GM19025 (cell line): ENCODE measurements around the gene CDKN2AIPNL.
"Not testable (repeated sequence)": the region's sequence is repeated elsewhere in the genome, so short reads cannot be mapped to it uniquely, and the experiment has no call there.

Experiments used
- ATAC-seq: cut with Tn5 transposase; IDR thresholded peaks from one replicate; pipeline ENCODE4 v1.9.1; 2021; ENCODE audit warnings: mild to moderate bottlenecking, low read depth, moderate library complexity; ENCODE audit not compliant: unreplicated experiment

CDKN2AIPNL gene

GRCh38 chr5:134439210-134439654, 27.6 kb upstream of the CDKN2AIPNL start:
- ATAC-seq, result no peak

DNA sequence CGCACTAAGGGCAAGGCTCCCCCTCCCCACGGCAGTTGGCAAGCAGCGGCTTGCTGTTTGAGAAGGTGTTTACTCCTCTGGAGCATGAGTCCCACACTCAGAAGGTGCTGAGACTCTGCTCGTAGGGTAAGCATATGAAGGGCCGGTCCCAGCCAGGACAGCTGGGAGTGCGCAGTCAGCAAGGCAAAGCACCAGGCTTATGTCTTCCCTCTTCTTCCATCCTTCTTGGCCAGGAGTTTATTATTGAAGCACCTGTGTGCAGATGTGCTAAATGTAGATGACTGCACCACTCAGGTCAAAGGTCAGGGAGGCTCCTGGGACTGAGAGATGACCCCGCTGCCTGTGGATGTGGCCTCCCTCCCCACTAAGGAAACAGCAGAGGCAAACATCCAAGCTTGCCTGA, 27.0 kb upstream of the CDKN2AIPNL start:
- ATAC-seq, result no peak

DNA sequence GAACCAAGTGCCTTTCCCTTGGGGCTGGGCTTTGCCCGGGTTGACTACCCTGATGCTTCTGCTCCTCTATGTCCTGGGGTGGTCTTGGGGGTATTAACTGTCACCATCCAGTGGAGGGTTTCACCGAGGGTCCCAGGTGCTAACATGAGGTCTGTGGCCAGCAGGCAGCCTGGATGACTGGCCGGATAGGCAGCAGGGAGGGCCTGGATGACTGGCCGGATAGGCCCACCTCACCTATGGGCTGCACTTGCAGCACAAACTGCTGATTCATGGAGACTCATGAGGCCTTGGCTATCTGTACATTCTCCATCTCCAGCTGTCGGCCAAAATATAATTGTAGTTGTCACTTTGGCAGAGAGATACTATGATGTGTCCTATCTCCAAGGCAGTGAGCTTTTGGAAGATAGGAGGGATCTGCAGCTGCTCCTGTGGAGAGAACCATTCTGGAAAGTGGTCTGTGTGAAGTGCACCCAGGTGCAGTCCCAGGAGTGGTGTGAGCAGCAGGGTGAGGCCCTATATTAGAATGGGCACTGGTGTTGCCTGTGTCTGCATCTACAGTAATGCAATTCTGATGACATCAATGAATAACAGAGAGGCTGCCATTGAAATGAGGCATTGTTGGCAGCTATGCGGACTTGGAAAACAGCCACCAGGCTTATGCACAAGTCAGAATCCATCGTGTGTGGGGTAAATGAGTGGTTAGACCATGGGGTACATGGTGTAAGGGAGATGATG, 26.3 kb upstream of the CDKN2AIPNL start:
- ATAC-seq, result no peak

DNA sequence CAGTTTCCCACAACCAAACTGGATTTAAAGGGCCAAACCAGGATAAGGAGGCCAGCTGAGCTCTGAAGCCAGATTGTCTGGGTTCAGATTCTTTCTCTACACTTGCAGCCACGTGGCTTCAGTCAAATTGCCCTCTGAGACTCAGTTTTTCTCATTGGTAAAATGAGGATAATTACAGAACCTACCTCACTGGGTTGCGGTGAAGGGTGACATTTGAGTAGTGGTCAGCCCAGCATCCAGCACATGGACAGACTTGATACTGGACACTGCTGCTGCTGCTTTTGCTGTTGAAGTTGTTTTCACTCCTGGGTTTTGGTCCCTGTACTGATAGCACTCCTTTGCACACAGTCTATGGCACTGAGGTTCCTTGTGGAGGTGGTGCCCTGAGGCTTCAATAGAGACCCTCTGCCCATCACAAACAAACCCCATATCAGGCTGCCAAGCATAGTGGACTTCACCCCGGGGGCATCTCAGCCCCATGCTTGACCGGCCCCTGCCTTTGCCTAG, 25.7 kb upstream of the CDKN2AIPNL start:
- no peak for ATAC-seq

GRCh38 chr5:134436523-134437339, 25.1 kb upstream of the CDKN2AIPNL start:
- peak; percentile 71 for ATAC-seq

GRCh38 chr5:134435560-134435959, 23.9 kb upstream of the CDKN2AIPNL start:
- no peak for ATAC-seq

GRCh38 chr5:134432677-134433359, 21.1 kb upstream of the CDKN2AIPNL start:
- ATAC-seq, result no peak

- no peak for ATAC-seq
Measured at GRCh38 chr5:134432174-134432573, 20.5 kb upstream of the CDKN2AIPNL start.

GRCh38 chr5:134430001-134430569, 18.4 kb upstream of the CDKN2AIPNL start:
- ATAC-seq, result no peak

DNA sequence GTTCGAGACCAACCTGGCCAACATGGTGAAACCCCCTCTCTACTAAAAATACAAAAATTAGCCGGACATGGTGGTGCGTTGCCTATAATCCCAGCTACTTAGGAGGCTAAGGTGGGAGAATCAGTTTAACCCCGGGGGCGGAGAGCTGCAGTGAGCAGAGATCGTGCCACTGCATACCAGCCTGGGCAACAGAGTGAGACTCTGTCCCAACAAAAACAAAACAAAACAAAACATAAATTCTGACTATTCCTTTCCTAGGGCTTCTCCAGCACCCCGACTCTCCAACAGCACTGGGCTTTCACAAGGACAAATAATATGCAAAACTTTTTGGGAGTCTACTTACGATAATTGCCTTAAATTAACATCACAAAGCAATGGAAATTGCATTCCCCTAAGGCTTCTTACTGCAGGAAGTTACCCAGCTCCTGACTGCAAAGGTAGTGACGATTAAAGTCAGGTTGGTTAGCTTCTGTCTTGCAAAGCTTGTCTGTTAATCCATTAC, 15.9 kb upstream of the CDKN2AIPNL start:
- ATAC-seq, result no peak

GRCh38 chr5:134426361-134426760, 14.7 kb upstream of the CDKN2AIPNL start:
- no peak for ATAC-seq

- ATAC-seq, result no peak
Measured at GRCh38 chr5:134423376-134423775, 11.7 kb upstream of the CDKN2AIPNL start.

GRCh38 chr5:134422791-134423365, 11.2 kb upstream of the CDKN2AIPNL start:
- no peak for ATAC-seq

- not testable (repeated sequence) for ATAC-seq
Measured at GRCh38 chr5:134421038-134421437, 9.4 kb upstream of the CDKN2AIPNL start.

GRCh38 chr5:134420343-134420742, 8.7 kb upstream of the CDKN2AIPNL start:
- no peak for ATAC-seq

DNA sequence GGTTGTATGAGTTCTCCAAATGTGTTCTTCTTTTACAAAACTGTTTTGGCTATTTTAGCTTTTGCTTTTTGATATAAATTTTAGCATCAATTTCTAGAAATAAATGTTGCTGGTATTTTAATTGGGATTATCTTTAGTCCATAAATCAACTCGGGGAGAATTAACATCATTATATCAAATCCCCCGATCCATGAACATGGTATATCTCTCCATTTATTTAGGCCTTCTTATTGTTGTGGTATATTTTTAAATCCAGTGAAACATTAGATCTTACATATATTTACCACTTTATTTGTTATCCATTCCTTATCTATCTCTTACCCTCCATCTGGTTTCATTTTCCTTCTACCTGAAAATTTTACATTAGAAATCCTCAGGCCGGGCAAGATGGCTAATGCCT, 7.3 kb upstream of the CDKN2AIPNL start:
- no peak for ATAC-seq

GRCh38 chr5:134417707-134418106, 6.0 kb upstream of the CDKN2AIPNL start:
- ATAC-seq, result no peak

DNA sequence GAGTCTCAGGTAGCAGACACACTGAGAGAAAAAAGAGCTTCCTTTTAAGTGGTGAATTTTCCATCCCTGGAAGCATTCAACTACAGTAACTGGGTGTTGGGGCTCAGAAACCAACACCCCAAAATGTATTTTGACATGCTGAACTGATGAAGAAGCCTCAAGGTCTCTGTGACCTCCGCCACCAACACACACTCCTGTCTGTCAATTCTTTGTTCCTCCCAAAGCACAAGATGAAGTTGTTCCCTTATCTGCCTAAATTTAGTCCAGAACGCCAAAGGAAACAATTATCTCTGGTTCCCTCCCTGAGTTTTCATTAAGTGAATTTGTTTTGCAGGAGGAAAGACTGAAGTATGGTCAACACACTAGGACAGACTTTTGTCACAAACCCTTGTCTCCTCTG, 1.4 kb upstream of the CDKN2AIPNL start:
- no peak for ATAC-seq

GRCh38 chr5:134411228-134411545, 494 bp downstream of the CDKN2AIPNL start:
- ATAC-seq, result no peak

- ATAC-seq, result no peak
Measured at GRCh38 chr5:134410822-134411221, 859 bp downstream of the CDKN2AIPNL start.
